GM10266 (cell line): ENCODE measurements around the gene TNS4.

Experiments used
- DNase-seq: peaks from one replicate; pipeline ENCODE4 v3.0.0; 2012; ENCODE audit errors: extremely low spot score
- TF ChIP-seq, protein P1 (sequence below): IDR thresholded peaks from 2 replicates; pipeline ENCODE4 v1.5.1; 2012; ENCODE audit warnings: mild to moderate bottlenecking, low read depth; ENCODE audit not compliant: control insufficient read depth, insufficient read depth; ENCODE audit errors: missing control alignments

TNS4 gene

DNA sequence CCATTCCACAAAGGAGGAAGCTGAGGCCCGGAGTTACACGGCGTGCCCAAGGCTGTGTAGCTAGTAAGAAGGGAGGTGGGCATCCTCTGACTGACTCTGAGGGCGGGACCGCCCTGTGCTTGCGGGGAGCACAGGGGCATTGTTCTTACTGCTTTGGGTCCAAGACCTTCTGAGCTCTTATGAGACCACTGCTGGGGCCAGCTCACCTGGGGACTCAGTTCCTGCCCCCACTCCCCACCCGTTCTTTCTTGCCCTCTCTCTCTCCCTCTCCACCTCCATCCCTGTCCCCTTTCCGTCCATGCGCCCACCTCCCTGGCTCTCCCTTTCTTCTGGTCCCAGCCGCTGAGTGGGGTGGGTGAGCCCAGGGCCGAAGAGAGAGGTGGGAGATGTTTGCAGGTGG is 44.2 kb upstream of the TNS4 start:
- TF ChIP-seq, protein P1, sequence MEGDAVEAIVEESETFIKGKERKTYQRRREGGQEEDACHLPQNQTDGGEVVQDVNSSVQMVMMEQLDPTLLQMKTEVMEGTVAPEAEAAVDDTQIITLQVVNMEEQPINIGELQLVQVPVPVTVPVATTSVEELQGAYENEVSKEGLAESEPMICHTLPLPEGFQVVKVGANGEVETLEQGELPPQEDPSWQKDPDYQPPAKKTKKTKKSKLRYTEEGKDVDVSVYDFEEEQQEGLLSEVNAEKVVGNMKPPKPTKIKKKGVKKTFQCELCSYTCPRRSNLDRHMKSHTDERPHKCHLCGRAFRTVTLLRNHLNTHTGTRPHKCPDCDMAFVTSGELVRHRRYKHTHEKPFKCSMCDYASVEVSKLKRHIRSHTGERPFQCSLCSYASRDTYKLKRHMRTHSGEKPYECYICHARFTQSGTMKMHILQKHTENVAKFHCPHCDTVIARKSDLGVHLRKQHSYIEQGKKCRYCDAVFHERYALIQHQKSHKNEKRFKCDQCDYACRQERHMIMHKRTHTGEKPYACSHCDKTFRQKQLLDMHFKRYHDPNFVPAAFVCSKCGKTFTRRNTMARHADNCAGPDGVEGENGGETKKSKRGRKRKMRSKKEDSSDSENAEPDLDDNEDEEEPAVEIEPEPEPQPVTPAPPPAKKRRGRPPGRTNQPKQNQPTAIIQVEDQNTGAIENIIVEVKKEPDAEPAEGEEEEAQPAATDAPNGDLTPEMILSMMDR = no peak

DNA sequence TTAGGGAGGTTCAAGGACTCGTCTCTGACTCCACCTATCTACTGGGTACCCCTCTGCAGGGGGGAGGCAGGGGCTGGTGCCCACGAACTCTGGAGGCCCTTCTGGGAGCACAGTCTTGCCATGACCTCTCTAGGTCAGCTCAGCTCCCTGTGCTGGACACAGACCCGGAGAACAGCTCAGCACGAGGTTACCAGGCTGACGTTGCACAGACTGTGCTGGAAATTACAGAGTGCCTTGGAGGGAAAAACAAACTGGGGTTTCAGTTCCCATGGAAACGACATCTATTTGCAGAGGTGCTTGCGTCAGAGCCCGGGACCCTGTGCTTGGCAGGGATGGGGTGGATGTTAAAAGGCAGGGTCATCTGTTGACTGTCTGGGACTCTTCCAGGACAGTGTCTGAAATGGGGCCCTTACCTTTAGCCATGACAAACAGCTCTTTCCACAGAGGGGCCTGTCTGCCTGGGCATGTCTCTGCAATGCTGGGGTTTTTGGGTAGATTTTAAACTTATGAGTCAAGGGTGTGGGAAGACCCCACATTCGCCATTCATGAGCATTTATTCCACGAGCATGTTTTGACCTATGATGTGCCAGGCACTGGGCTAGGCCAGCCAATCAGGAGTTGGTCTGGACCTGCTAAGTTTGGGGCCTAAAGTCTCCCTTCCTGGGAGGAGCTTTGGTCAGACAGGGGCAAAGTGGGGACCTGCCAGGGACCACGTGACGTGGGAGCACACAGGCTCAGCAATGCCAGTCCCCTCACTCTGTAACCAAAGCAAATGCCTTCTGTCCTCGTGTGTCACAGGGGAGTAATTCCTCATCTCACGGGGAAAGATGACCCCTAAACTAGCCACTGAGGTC is 41.4 kb upstream of the TNS4 start:
- peak; percentile 61 for DNase-seq
- TF ChIP-seq, protein P1 = no peak

More for the DNA sequence above, 44.2 kb upstream of the TNS4 start:
- DNase-seq = no peak

DNA sequence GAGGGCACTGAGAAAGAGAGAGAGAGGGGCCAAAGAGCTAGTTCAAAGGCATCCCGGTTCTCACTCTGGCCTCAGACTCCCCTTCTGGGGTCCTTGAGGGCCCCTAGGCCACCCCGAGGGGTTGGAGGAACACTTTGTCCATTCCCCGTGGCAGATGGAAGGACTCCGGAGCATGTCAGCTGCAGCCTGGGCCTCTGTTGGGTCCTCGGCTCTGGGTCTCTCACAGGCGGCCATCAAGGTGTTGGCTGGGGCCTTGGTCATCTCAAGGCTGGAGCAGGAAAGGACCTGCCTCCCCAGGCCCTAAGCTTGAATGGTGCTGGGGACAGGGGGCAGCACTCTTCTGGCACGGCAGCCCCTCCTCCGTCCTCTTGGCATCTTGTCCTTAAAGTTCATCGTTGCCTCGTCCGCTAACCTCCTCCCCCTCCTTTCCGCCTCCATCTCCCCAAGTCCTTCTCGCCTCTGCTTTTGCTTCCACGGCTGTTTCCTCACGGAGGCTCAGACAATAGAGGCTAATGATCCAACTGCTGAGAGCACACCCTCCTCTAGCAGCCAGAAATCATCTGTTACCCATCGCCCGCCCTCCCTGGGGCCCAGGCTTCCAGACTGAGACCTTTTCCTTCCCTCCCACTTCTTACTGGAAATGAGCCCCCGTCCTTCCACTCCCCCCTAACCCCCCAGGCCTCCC is 40.6 kb upstream of the TNS4 start:
- no peak for DNase-seq

DNA sequence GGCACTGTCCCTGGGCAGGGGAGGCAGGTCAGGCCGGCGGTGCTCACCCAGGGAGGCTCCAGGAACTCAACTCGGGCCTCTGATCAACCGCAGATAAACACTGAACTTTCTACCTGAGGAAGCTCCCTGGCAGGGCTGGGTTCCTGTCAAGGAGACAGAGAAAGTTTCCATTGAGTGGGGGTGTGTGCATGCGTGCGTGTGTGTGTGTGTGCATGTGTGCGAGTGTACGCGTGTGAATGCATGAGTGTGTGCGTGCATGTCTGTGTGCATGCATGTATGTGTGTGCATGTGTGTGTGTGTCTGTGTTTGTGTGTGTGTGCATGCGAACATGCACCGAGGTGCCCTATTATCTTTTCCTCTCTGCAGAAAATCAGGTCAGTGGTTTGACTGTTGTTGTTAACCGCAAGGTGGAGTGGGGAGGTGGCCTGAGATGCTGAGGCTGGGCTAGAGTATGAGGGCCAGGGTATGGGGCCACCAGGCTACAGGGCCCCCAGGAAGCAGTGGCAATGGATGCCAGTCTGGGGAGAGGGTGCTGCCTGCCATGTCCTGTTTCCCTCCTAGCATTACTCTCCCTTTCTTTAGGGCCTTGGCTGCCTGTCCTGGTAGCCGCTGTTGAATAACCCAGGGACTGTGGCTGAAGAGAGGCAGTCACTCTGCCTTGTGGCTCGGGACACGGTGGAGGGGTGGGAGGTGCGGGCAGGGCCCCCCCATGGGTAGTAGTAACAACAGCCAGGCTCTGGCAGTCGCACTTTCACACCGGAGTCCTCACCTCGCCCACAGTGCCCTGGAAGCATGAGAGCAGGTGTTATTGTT is 39.8 kb upstream of the TNS4 start:
- no peak for DNase-seq

More for the DNA sequence above, 40.6 kb upstream of the TNS4 start:
- TF ChIP-seq, protein P1 = no peak

DNA sequence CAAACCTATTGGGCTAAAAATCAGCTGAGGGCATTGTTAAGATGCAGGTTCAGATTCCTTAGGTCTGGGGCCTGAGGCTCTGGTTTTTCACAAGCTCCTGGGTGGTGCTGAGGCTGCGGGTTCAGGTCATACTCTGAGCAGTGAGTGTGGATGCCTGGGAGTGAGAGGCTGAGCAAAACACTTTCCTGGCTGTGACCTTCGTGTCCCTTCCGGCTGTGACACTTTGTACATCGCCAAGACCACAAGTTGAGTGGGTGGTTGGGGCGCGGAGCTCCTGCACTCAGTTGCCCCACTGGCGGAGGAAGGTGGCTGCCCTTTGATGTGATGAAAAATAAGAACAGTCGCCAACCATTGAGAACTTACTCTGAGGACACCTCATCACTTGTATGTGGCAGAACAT is 39.0 kb upstream of the TNS4 start:
- no peak for DNase-seq
- TF ChIP-seq, protein P1 = no peak

More for the DNA sequence above, 39.8 kb upstream of the TNS4 start:
- TF ChIP-seq, protein P1 = no peak

DNA sequence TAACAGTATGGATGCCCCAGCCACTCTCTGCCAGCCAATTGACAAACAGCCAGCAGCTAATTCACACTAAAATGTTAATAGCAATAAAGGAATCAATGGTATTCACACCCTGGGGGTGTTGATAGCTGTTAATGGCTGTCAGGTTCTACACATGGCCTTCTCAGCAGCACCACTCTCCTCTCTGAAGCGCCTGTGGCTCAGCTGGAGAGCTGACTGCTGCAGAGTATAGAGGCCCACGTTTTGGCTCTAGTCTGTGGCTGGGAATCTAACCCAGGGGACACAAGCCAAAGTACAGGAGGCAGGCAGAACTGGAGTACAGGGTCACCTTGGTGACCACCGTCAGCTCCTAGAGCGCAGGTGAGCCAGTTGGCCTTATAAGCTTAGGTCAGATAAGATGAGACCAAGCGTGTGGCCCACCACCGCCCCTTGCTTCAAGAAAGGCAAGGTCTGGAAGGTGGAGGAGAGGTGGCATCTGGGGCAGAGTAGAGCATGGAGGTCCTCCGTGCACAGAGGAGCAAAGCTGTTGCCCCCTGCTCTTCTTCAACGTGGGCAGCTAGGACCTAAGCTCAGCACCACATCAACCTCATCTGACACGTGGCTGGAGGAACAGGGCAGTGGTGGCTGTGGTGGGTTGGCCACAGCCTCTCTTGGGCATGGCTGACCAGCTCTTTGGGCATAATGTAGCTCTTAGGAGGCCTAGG is 38.4 kb upstream of the TNS4 start:
- no peak for DNase-seq
- TF ChIP-seq, protein P1 = no peak
